Stimulated activated CD4-positive, alpha-beta T cell treated with anti-CD3 and anti-CD28 coated beads, Interleukin-1b, Interleukin-23, amount 100 ng/mL, for 1 hour (primary cell): ENCODE results near the gene IL7R.
"Not testable (repeated sequence)": the region's sequence is repeated elsewhere in the genome, so short reads cannot be mapped to it uniquely, and the experiment has no call there.

Source experiments
- DNase-seq, 2 donors: peaks; one replicate each; pipeline ENCODE4 v3.0.0-alpha.2; 2020; ENCODE audit warnings: low read depth in 2 of 2

Gene IL7R

DNA sequence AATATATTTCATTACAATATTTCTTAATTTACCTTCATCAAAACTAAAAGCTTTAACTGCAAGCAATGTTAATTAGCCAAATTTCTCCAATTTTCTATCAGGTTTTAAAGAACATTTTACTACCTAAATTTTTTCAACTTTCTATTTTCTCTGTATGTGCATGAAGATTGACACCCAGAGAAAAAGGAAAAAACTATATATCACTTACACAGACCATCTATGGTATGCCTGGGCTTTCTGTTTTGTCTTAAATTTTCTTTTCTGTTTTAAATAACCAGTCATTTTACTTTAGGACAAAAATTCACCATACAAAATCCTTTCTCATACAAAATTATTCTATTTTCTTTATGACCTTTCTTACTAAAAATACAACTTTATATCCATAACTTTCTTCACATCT, 13.8 kb upstream of the IL7R start:
- DNase-seq, result no peak

DNA sequence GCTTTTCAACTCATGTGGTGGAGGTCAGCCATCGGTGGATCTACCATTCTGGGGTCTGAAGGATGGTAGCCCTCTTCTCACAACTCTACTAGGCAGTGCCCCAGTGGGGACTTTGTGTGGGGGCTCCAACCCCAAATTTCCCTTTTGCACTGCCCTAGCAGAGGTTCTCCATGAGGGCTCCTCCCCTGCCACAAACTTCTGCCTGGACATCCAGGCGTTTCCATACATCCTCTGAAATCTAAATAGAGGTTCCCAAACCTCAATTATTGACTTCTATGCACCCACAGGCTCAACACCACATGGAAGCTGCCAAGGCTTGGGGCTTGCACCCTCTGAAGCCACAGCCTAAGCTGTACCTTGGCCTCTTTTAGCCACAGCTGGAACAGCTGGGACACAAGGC, 11.2 kb upstream of the IL7R start:
- DNase-seq, result not testable (repeated sequence)

DNA sequence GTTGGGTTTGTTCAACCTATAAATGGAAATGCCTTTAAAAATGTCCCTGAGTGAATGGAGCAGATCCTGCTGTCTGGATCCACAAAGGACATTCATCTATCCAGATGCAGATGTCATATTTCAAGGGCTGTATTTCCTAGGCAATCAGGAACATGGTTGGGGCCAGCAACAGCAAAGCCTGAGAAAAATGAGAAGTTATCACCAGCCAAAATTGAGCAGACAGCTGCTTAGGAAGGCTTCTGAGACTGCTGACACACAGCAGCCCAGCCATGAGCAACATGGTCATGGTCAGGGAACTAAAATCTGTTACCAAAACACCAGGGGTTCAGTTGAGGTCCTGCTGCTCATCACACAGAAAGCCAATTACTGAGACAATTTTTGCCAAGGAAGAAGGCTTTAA, 9.2 kb upstream of the IL7R start:
- DNase-seq, result no peak

DNA sequence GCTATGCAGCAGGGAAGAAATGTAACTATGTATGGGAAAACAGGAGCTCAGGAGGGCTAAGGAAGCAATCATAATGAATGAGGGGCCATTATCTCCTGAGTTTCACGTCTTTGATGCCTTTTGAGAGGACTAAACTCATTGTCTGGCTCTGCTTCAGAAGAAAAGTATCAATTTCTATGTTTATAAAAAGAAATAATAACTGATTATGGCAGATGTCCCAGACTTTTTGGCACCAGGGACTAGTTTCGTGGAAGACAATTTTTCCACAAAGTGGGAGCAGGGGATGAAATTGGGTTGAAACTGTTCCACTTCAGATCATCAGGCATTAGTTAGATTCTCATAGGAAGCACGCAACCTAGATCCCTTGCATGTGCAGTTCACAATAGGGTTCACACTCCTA, 8.7 kb upstream of the IL7R start:
- DNase-seq, result no peak

DNA sequence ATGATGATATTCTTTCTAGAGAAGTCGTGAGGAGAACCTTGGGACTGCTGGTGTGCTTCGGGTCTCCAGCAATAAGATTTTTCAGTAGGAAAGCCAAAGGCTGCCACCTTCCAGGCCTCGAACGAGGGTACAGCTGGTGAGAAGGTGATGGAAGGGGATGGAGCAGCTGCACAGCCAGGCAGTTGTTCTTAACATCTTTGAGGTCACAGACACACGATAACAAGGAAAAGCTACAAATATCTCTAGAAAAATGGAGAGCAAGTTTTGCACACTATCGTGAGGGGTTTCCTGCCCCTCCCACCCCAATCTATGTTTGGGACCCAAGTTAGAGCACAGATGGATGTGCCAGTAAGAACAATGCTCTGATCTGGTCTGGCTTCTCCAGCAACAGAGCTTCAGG, 6.8 kb upstream of the IL7R start:
- DNase-seq, result no peak

DNA sequence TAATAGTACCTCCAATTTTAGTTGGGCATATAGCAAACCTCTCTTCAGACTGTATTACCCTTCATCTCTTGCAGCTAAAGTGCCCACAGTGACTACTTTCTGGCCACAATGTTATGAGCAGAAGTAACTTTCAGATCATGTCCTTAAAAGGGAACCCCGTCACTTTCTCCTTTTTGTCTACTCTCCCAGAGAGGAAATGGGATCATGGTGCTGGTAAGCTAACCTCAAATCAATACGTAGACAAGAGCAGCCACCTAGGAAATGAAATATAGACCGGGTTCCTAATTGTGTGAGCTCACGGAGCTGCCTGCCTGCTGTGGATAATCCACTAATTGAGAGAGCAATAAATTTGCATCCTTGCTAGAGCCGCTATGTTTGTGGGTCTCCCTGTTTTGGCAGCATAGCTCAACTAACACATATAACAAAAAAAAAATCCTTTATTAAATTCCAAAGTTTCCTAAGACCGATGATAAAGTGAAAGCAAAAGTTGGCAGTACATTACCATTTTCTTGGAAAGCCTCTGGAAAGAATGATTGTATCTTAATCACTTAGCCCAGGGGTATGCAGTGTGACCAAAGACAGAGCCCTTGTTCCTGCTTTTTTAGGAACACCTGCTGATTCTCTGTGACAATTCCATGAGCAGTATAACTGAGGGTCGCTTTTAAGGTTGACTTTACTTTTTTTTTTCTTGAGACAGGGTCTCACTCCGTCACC, 5.6 kb upstream of the IL7R start:
- DNase-seq, result no peak

DNA sequence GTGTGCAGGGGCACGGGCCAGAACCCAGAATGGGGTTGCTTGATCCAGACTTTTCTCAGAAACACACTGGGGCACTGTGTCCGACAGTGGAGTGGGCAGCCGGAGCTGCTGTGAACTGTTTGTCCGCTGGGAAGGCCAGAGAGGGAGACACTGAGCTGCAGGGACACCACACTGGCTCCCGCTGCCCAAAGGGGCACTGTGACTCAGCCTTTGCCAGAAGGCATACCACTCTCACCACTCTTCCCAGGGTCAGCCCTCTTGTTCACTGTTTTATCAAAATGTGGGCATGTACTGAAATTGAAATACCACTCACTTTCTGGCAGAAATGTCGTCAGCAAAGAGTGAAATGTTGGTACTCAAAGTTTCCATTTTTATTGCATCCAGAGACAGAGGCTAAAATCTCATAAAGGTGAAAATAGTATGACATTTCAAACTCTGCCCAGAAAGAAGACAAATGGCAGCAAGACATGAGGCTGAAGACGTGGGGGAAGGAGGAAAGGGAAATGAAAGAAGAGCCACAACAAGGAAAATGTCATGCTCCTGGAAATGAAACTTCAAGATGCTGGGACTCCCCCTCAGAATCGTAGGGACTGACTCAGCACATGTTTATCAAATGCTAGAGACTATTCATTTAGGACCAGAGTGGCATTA, 4.5 kb upstream of the IL7R start:
- no peak for DNase-seq

DNA sequence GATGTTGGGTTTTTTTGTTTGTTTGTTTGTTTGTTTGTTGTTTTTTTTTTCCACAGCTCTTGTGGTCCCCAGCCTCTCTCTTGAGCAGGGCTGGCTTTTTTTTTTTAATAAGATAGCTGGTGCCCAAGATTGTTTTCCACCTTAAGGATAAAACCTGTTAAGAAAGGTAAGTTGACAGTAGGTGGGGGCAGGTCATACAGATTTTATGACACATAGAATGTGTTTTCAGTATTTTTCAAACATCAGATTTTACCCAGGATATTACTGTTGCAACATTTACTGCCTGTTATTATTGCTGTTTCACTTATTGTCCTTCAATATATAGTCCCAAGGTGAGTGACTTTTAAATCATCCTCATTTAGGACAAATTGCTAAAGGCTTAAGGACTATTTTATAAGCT, 3.9 kb upstream of the IL7R start:
- DNase-seq, result no peak

DNA sequence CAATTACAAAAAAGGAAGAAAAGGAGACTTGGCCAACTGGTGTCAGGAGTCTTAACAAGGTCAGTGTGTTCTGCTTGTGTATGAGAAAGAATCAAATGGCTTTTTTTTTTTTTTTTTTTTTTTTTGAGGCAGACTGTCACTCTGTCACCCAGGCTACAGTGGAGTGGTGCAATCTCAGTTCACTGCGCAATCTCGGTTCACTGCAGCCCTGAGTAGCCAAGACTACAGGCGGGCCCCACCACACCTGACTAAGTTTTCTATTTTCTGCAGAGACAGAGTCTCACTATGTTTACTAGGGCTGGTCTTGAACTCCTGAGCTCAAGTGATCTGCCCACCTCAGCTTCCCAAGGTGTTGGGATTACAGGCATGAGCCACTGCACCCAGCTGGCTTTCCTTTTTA, 3.1 kb upstream of the IL7R start:
- peak in 1 of 2 donors; percentile 39 for DNase-seq

DNA sequence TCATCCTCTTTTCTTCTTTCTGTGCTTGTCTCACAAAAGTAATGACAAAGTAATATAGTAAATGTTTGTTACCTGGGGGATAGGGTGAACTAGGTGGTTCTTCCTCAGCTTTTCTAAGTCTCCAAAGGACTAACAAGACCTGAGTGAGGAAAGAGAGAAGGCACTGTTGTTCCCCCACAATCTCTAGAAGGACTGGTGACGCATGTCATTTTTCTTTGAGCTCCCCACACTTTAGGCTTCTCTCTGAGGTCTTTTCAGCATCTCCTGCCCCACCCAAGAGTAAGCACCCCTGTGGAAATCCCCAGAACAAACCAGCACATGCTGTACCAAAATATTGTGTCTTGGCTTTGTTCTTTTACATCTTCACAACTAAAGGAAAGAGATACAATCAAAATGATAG, 2.4 kb upstream of the IL7R start:
- peak in 1 of 2 donors; percentile 60 for DNase-seq

DNA sequence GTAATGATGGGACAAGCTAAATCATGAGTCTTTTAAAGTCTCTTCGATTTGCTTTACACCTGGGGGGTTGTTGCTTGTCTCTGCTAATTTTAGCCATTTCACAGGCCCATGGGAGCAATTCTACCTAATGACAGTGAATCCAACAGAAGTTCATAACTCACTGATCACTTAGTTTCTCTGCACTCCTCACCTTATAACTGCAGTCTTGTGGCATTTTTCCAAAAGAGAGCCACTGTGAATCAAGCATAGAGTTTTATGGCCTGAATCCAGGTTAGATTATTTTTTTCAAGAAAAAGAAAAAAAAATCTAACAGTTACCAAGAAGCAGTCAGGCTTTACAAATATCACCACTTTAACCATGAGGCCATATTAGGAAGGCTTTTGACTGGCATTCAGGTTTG, 1.5 kb upstream of the IL7R start:
- DNase-seq, result no peak

DNA sequence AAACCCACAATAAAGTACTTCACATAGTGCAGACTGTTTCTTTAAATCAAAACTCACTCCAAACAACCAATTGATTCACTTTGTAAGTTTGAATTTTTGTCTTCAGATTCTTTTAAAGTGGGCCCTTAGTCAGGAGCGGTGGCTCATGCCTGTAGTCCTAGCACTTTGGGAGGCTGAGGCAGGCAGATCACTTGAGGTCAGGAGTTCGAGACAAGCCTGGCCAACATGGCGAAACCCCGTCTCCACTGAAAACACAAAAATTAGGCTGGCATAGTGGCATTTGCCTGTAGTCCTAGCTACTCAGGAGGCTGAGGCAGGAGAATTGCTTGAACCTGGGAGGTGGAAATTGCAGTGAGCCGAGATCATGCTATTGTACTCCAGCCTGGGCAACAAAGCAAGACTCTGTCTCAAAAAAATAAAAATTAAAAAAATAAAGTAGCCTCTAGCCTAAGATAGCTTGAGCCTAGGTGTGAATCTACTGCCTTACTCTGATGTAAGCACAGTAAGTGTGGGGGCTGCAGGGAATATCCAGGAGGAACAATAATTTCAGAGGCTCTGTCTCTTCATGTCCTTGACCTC, 416 bp upstream of the IL7R start:
- not testable (repeated sequence) for DNase-seq

DNA sequence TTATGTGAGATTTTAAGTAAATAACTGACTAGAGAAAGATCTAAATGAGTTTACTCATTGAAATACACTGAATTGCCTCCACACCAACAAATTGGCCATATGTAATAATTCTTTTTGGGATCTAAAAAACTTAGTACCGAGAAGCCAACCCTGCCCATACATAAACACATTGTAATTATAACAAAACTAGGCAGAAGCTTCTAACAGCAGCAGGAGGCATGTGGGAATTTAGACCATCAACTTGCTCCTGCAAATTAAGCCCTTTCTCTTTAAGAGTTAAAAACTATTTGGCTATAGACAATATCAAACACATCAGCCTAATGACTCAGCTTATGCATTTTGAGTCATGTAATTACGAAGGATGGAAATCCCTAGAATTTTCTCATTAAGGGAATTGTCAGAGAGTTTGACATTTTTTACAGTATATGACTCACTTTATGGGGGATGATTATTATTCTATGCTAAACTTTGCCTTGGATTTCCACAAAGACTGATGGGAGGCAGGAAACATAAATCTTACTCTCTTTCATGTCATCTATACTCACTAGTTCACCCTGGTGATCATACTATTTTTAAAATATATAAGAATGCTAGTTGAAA, 1.0 kb downstream of the IL7R start:
- no peak for DNase-seq

DNA sequence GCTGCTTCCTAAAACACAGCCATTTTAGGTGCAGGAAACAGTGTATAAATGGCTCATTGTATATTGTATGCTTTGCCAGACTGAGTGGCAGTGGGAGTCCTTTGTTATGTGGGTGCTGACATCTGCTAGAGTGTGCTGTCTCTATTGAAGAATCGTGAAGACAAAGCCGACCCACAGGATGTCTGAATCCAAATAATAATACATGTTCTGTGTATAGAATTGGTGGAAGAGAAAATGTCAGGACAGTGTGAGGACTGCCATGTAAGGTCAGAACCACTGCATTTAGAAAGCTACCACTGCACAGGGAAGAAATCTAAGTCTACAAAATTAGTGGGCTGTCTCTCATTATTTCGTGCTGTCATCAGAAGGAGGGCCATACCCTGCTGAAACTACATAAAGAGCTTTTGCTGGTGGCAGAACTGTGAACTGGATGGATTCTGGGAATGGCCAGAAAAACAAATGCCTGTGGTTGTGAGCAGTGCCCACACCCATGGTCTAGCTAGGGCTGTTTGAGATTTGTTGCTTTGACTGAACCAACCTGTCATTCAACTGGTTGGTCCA, 2.5 kb downstream of the IL7R start:
- no peak for DNase-seq

DNA sequence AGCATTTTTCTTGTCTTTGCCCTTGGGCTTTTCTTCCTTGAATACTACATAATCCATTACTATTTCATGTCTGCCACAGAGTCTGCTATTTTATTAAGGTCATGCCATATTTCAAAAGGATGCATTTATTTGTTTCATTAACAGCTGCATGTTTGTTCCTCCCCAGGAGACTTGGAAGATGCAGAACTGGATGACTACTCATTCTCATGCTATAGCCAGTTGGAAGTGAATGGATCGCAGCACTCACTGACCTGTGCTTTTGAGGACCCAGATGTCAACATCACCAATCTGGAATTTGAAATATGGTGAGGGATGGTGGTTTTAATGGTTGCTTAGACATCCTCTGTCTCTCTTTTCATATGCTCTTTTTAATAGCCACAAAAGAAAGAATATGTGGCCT, 4.0 kb downstream of the IL7R start:
- DNase-seq, result no peak

DNA sequence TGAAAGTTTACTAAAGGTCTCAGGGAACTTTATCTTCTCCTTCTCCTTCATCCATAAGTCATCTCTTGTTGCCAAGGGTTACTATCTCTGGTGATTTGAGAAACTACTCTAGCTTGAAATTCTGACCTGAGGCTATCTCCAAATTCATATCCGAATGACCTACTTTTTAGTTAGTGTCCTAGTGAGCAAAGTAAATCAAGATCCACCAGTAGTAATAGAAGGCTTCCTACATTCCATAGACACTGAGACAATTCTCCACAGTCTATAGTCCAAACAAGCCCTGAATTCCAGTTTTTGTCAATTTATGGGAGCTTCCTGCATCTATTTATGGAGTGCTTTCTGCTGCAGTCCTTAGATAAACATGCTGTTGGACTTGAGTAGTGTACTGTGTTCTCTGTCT, 5.0 kb downstream of the IL7R start:
- DNase-seq, result no peak

DNA sequence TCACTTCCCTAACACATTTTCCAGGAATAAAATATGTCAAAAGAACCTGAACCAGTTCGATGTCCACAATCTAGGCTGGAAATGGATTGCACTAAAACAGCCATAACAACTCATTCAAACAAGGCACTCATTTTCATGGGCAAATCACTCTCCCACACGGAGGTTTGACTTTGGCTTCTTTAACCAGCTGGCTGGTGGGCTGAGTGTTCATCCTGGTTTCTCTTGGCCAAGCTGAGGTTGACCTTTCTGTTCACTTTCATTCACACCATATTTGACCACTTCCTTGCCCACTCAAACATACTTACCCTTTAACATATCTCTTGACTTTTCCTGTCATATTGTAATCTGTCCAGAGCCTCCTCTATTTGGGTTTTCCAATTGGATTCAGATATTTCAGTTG, 5.4 kb downstream of the IL7R start:
- DNase-seq, result no peak

DNA sequence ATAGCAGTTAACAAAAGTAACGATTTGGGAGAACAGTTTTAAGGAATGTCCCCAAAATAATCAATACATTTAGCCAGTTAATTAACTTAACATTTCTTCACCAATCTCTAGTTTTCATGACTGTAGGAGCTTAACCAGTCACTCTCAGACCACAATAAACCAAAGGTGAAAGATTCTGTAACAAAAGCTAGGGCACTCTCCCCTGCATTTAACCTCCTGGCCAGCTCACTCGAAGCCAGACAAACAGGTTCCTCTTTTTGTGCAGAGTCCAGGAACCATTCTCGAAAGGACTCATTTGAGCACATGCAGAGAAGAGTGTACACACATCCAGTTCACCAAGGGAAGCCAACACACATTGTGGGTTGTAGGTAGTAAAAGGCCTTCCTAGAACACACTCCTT, 6.5 kb downstream of the IL7R start:
- no peak for DNase-seq

DNA sequence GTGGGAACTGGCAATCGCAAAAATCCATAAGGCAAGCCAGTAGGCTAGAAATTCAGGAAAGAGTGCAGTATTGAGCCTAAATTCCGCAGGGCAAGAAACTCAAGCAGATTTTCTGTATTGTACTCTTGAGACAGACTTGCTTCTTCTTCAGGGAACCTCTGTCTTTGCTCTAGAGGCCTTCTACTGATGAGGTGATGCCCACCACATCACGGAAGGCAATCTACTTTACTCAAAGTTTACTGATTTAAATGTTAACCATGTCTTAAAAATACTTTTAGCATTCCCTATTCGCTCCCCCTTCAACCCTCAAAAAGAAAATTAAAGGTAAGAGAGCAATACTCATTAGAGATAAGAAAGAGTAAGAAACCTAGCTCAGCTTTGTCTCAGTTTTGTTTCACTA, 11.3 kb downstream of the IL7R start:
- DNase-seq, result no peak

DNA sequence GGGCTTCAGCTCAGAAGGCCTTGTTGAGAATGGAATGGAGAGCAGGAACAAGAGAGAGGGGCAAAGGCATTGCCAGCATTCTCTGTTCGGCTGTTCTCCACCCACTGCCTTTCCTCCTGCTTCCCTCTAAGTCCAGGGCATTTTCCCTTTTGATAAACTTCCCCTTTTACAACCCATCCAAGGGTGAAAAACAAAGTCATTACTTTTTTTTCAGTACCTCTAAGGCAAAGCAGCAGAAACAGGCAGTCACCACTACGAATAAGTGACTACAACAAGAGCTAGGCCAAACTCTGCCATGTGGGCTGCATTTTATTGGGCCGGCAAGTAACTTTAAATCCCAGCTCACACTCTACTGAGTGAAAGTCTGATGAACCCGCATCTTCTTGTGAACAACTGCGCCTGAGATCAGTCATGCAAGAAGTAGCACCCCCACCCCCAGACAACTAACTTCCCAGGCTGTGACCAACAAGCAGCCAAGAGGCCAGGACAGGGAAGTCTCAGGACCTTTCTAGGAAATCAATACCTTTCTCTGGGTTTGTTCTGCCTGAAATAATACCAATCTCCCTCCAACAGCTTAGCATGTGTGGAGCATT, 13.1 kb downstream of the IL7R start:
- DNase-seq, result no peak

DNA sequence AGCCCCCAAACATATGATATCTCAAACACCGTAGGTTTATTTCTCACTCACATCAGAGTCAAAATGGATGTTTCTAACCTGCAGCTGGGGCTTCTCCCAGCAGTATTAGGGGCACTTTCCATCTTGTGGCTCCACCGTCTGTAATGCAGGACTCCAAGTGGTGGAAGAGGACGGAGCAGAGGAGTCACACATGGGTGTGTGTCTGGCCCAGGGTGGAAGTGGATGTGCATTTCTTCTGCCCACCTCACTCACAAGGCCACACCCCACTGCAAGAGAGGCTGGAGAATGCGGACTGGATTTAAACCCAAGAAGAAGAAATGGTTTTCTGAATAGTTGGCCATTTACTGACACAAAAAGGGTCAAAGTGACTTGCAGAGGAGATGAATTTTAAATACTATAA, 13.9 kb downstream of the IL7R start:
- DNase-seq, result no peak

DNA sequence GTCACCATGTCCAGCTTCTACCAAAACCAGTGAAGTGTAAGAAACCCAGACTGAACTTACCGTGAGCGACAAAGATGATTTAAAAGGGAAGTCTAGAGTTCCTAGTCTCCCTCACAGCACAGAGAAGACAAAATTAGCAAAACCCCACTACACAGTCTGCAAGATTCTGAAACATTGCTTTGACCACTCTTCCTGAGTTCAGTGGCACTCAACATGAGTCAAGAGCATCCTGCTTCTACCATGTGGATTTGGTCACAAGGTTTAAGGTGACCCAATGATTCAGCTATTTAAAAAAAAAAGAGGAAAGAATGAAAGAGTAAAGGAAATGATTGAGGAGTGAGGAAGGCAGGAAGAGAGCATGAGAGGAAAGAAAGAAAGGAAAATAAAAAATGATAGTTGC, 19.8 kb downstream of the IL7R start:
- DNase-seq, result no peak
